Uterine smooth muscle cell (primary cell): ENCODE data around the gene UBXN4. TPM values are rescaled to one million over a fixed set of nuclear protein-coding genes. Genes with fewer than 3 reads are reported as not detected.

Experiments
- total RNA-seq: library from RNA; depleted of rRNA; stranded (reverse); fragments of >200 nt; gene quantifications from 2 replicates; pipeline ENCODE4 v1.2.3, GENCODE V29; 2014

The UBXN4 gene
- 83.4 and 95.3 TPM in 2 replicates for total RNA-seq

DNA sequence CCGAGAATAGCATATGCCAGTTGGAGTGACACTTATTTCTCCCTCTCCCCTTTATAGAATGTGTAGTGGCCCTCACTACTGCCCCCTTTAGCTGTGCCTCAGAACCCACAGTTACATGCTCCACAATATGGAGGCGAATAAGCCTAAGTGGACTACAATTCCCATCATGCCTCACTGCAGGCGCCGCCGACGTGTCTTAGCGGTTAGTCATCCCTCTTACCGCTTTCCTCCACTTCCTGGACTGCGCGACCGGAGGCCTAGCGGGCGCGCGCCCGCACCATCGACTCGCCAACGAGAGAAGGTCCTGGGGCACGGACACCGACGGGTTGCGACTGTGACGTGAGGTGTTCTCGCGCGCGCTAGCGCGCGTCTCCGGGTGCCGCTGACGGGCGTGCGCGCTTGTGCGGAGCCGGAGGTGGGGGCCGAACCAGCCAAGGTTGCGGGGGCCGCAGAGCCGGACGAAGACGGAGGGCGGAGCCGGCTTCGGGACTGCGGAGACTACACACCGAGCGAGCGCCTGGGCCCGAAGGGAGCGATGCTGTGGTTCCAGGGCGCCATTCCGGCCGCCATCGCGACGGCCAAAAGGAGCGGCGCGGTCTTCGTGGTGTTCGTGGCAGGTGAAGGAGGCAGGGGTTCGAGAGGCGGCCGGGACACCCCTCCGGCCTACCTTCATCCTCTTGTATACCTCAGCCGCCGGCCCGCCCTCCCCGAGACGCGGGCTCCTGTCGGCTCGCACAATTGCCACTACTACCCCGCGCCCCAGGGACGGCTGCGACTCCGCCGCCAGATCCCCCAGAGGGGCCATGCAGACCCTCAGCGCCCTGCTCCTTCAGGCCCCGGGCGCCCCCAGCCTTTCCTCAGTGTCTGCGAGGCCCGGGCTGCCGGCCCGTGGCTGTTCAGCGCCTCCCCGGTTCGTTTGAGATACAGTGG, at the start of gene UBXN4:
TSS of gene UBXN4 (plus strand) at position 461 of the 930 bp plus-strand sequence. CDS start at position 536, 75 bp downstream.

Other genes with a start within 250 kb of the UBXN4 start
- 11.2 and 13.2 TPM in 2 replicates for gene ZRANB3, start 210.6 kb upstream of the UBXN4 start, total RNA-seq
- gene R3HDM1, start 210.4 kb upstream of the UBXN4 start, total RNA-seq, result 9.1 and 10.6 TPM in 2 replicates
- gene LCT, start 95.3 kb downstream of the UBXN4 start, total RNA-seq, result under 0.01 TPM in 2 replicates
- gene MCM6, start 134.6 kb downstream of the UBXN4 start, total RNA-seq, result 22.6 and 50.7 TPM in 2 replicates
- gene DARS1, start 243.8 kb downstream of the UBXN4 start, total RNA-seq, result 125 and 148 TPM in 2 replicates